GM12878 (cell line): ENCODE data around the gene PLIN3. TPM values are rescaled to one million over a fixed set of nuclear protein-coding genes. Genes with fewer than 3 reads are reported as not detected.

ENCODE experiments used
- BHLHE40 ChIP-seq, 2 experiments: fragments of 450-650 bp in 1 of 2; IDR thresholded peaks; 2 replicates each; pipeline ENCODE4 v1.6.1; 2011 to 2017; ENCODE audit warnings: low read depth in 2 of 2, borderline replicate concordance in 1 of 2, improper control_type of control experiment in 1 of 2, low read length in 1 of 2, mild to moderate bottlenecking in 1 of 2
- CHD2 ChIP-seq: IDR thresholded peaks from 2 replicates; pipeline ENCODE4 v1.6.1; 2011; ENCODE audit warnings: low read depth, low read length, improper control_type of control experiment, borderline replicate concordance
- FOS ChIP-seq: IDR thresholded peaks from 3 replicates; pipeline ENCODE4 v1.6.1; 2011; ENCODE audit warnings: borderline replicate concordance; ENCODE audit not compliant: insufficient read length; ENCODE audit errors: extremely low read depth
- FOXK2 ChIP-seq: fragments of 450-650 bp; IDR thresholded peaks from 2 replicates; pipeline ENCODE4 v1.6.1; 2017; ENCODE audit warnings: mild to moderate bottlenecking, moderate library complexity
- HDAC2 ChIP-seq: fragments of 200-600 bp; sonication (generic); IDR thresholded peaks from 2 replicates; pipeline ENCODE4 v1.6.1; 2017
- MEF2A ChIP-seq: IDR thresholded peaks from 2 replicates; pipeline ENCODE4 v1.6.1; 2011; ENCODE audit warnings: low read depth, mild to moderate bottlenecking, low read length, moderate library complexity; ENCODE audit not compliant: insufficient read depth
- MTA2 ChIP-seq: fragments of 450-650 bp; IDR thresholded peaks from 2 replicates; pipeline ENCODE4 v1.6.1; 2016; ENCODE audit warnings: low read depth, mild to moderate bottlenecking, moderate library complexity
- MYC ChIP-seq: IDR thresholded peaks from 2 replicates; pipeline ENCODE4 v1.6.1; 2011; ENCODE audit warnings: mild to moderate bottlenecking, low read length, moderate library complexity, inconsistent platforms; ENCODE audit not compliant: insufficient read depth, insufficient replicate concordance, insufficient read length, severe bottlenecking
- NR2C2 ChIP-seq: IDR thresholded peaks from 2 replicates; pipeline ENCODE4 v1.6.1; 2011; ENCODE audit warnings: borderline replicate concordance, low read depth; ENCODE audit not compliant: control insufficient read depth, insufficient read length
- SMARCA5 ChIP-seq: fragments of 450-650 bp; IDR thresholded peaks from 2 replicates; pipeline ENCODE4 v1.6.1; 2017; ENCODE audit warnings: mild to moderate bottlenecking
- SP1 ChIP-seq: IDR thresholded peaks from one replicate; pipeline ENCODE4 v1.6.1; 2011; ENCODE audit warnings: low read depth, low read length
- STAT3 ChIP-seq: IDR thresholded peaks from 2 replicates; pipeline ENCODE4 v1.6.1; 2011; ENCODE audit warnings: low read depth, low read length, improper control_type of control experiment
- SUPT20H ChIP-seq: IDR thresholded peaks from 2 replicates; pipeline ENCODE4 v1.6.1; 2011; ENCODE audit warnings: low read depth, mild to moderate bottlenecking, low read length, moderate library complexity, borderline replicate concordance; ENCODE audit not compliant: control insufficient read depth
- TCF3 ChIP-seq: IDR thresholded peaks from 2 replicates; pipeline ENCODE4 v1.6.1; 2012; ENCODE audit warnings: low read depth, mild to moderate bottlenecking, low read length, borderline replicate concordance; ENCODE audit not compliant: insufficient read depth
- ZNF217 ChIP-seq: fragments of 450-650 bp; IDR thresholded peaks from 2 replicates; pipeline ENCODE4 v1.6.1; 2017; ENCODE audit warnings: antibody characterized with exemption, mild to moderate bottlenecking
- ZNF687 ChIP-seq: fragments of 450-650 bp; IDR thresholded peaks from 2 replicates; pipeline ENCODE4 v1.6.1; 2017; ENCODE audit warnings: mild to moderate bottlenecking, moderate library complexity
- polyA plus RNA-seq, 11 experiments: library from polyadenylated mRNA; depleted of rRNA in 4 of 11; unstranded in 6 of 11; stranded (reverse) in 5 of 11; fragments of >200 nt; fragmentation: Nextera tagmentation in 4 of 11; fragmentation: Illumina TruSeq in 1 of 11; extraction: Ambion mirVana in 4 of 11; extraction: Trizol in 1 of 11; gene quantifications; 1 replicate in 1 of 11; 2 replicates in 10 of 11; pipeline versions ENCODE4 v1.2.1 to v1.2.3, GENCODE V29; 2011 to 2016; ENCODE audit warnings: inconsistent platforms in 2 of 11, missing spikeins in 2 of 11, low read depth in 1 of 11
- total RNA-seq, 4 experiments: library from RNA; depleted of rRNA in 3 of 4; stranded (reverse); fragments of >200 nt in 3 of 4; fragmentation: Illumina TruSeq in 1 of 4; extraction: Trizol in 1 of 4; gene quantifications; 2 replicates each; pipeline versions ENCODE4 v1.2.1 to v1.2.3, GENCODE V29; 2013 to 2021
- TF ChIP-seq, protein P1 (sequence below): fragments of 450-650 bp; IDR thresholded peaks from 2 replicates; pipeline ENCODE4 v1.6.1; 2017; ENCODE audit warnings: mild to moderate bottlenecking, low read depth, inconsistent platforms; ENCODE audit not compliant: poor library complexity, severe bottlenecking
- TF ChIP-seq, protein P2 (sequence below): IDR thresholded peaks from 2 replicates; pipeline ENCODE4 v1.6.1; 2012; ENCODE audit warnings: improper control_type of control experiment, low read depth, low read length; ENCODE audit not compliant: insufficient replicate concordance

Gene PLIN3
- total and polyA plus RNA-seq, 10 of the 15 experiments (the other 5 are each of a cell fraction or from before 2014, with no cell fraction given), result 7.7 to 71.4 (median 66.8) TPM

GRCh38 chr19:4829001-4829712, 38.3 kb downstream of the PLIN3 start (continued):
- TF ChIP-seq, protein P1, sequence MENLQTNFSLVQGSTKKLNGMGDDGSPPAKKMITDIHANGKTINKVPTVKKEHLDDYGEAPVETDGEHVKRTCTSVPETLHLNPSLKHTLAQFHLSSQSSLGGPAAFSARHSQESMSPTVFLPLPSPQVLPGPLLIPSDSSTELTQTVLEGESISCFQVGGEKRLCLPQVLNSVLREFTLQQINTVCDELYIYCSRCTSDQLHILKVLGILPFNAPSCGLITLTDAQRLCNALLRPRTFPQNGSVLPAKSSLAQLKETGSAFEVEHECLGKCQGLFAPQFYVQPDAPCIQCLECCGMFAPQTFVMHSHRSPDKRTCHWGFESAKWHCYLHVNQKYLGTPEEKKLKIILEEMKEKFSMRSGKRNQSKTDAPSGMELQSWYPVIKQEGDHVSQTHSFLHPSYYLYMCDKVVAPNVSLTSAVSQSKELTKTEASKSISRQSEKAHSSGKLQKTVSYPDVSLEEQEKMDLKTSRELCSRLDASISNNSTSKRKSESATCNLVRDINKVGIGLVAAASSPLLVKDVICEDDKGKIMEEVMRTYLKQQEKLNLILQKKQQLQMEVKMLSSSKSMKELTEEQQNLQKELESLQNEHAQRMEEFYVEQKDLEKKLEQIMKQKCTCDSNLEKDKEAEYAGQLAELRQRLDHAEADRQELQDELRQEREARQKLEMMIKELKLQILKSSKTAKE, result no peak
- TF ChIP-seq NR2C2 (no peak), BHLHE40 (IDR thresholded peaks at IDR 0.05; ENCODE audit: borderline replicate concordance in 1 of 2, low read depth in 2 of 2, low read length in 1 of 2) (peak; percentile 12 to 50; a peak in 1 of 4 replicates), MYC (no peak), FOXK2 (no peak), MEF2A (no peak), CHD2 (0 out of 2 replicates have a peak, but pooled peaks have one; percentile 26), MTA2 (peak; percentile 69), HDAC2 (no peak), STAT3 (no peak), ZNF217 (0 out of 2 replicates have a peak, but pooled peaks have one; percentile 33), FOS (no peak), SUPT20H (no peak), SP1 (no peak), ZNF687 (no peak), TCF3 (0 out of 2 replicates have a peak, but pooled peaks have one; percentile 44), SMARCA5 (0 out of 2 replicates have a peak, but pooled peaks have one; percentile 11)
- TF ChIP-seq, protein P2, sequence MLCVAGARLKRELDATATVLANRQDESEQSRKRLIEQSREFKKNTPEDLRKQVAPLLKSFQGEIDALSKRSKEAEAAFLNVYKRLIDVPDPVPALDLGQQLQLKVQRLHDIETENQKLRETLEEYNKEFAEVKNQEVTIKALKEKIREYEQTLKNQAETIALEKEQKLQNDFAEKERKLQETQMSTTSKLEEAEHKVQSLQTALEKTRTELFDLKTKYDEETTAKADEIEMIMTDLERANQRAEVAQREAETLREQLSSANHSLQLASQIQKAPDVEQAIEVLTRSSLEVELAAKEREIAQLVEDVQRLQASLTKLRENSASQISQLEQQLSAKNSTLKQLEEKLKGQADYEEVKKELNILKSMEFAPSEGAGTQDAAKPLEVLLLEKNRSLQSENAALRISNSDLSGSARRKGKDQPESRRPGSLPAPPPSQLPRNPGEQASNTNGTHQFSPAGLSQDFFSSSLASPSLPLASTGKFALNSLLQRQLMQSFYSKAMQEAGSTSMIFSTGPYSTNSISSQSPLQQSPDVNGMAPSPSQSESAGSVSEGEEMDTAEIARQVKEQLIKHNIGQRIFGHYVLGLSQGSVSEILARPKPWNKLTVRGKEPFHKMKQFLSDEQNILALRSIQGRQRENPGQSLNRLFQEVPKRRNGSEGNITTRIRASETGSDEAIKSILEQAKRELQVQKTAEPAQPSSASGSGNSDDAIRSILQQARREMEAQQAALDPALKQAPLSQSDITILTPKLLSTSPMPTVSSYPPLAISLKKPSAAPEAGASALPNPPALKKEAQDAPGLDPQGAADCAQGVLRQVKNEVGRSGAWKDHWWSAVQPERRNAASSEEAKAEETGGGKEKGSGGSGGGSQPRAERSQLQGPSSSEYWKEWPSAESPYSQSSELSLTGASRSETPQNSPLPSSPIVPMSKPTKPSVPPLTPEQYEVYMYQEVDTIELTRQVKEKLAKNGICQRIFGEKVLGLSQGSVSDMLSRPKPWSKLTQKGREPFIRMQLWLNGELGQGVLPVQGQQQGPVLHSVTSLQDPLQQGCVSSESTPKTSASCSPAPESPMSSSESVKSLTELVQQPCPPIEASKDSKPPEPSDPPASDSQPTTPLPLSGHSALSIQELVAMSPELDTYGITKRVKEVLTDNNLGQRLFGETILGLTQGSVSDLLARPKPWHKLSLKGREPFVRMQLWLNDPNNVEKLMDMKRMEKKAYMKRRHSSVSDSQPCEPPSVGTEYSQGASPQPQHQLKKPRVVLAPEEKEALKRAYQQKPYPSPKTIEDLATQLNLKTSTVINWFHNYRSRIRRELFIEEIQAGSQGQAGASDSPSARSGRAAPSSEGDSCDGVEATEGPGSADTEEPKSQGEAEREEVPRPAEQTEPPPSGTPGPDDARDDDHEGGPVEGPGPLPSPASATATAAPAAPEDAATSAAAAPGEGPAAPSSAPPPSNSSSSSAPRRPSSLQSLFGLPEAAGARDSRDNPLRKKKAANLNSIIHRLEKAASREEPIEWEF, result no peak
